Panc1 (cell line): ENCODE results near the gene WDR88. TPM values are rescaled to one million over a fixed set of nuclear protein-coding genes. Genes with fewer than 3 reads are reported as not detected.

Experiments used
- ATAC-seq: fragments of 200-7000 bp; cut with Tn5 transposase; 2 replicates; pipeline ENCODE4 v1.9.1; 2020; ENCODE audit warnings: mild to moderate bottlenecking, moderate library complexity
- BruUV-seq: library from RNA; stranded (reverse); fragments of 400-500 nt; replicated peaks from 2 replicates; lab custom pipeline; 2021; lab: Mats Ljungman, UMichigan
- CTCF ChIA-PET: fragments of 300-600 bp; sonication (Branson Sonifier 250); formaldehyde crosslinking; loops from one replicate; lab custom pipeline; 2022; ENCODE audit warnings: antibody characterized with exemption; lab: Charles Lee
- POLR2A ChIA-PET: fragments of 300-600 bp; sonication (Branson Sonifier 250); formaldehyde crosslinking; loops from one replicate; lab custom pipeline; 2022; ENCODE audit warnings: antibody characterized with exemption; lab: Charles Lee
- DNase-seq: peaks from one replicate; pipeline ENCODE4 v3.0.0-alpha.2; 2010; ENCODE audit warnings: low read depth, low spot score
- H3K27ac ChIP-seq: 2 replicates; pipeline ENCODE4 v1.5.1; 2011; ENCODE audit warnings: mild to moderate bottlenecking, low read length, inconsistent platforms
- H3K27me3 ChIP-seq: fragments of 200-500 bp; sonication (Bioruptor generic); 2 replicates; pipeline ENCODE4 v1.6.0; 2014; ENCODE audit warnings: low read length, inconsistent platforms; ENCODE audit not compliant: control insufficient read depth, insufficient read depth
- H3K36me3 ChIP-seq: fragments of 200-500 bp; sonication (Bioruptor generic); 2 replicates; pipeline ENCODE4 v1.5.1; 2014; ENCODE audit warnings: inconsistent platforms, mild to moderate bottlenecking, low read length, moderate library complexity; ENCODE audit not compliant: control insufficient read depth, insufficient read depth
- H3K4me1 ChIP-seq: 2 replicates; pipeline ENCODE4 v1.5.1; 2011; ENCODE audit warnings: inconsistent platforms, mild to moderate bottlenecking, low read length, moderate library complexity; ENCODE audit not compliant: control insufficient read depth, insufficient read depth
- H3K4me3 ChIP-seq, 2 experiments: 2 replicates each; pipeline ENCODE4 v1.5.1; 2011 to 2012; ENCODE audit warnings: low read depth in 2 of 2, low read length in 2 of 2, mild to moderate bottlenecking in 2 of 2, inconsistent platforms in 1 of 2, moderate library complexity in 1 of 2
- H3K9me3 ChIP-seq: fragments of 200-500 bp; sonication (Bioruptor generic); 2 replicates; pipeline ENCODE4 v1.5.1; 2014; ENCODE audit warnings: low read depth, mild to moderate bottlenecking, inconsistent platforms, low read length, moderate library complexity; ENCODE audit not compliant: control insufficient read depth, insufficient read depth
- CTCF ChIP-seq: fragments of 450-650 bp; IDR thresholded peaks from 2 replicates; pipeline ENCODE4 v1.5.1; 2017; ENCODE audit warnings: mild to moderate bottlenecking
- POLR2AphosphoS5 ChIP-seq: IDR thresholded peaks from 2 replicates; pipeline ENCODE4 v1.6.1; 2012; ENCODE audit warnings: mild to moderate bottlenecking, low read depth, low read length, moderate library complexity
- REST ChIP-seq, 2 experiments: IDR thresholded peaks; 2 replicates each; pipeline ENCODE4 v1.6.1; 2011 to 2012; ENCODE audit warnings: low read depth in 2 of 2, control low read depth in 1 of 2, low read length in 1 of 2, mild to moderate bottlenecking in 1 of 2, moderate library complexity in 1 of 2; ENCODE audit not compliant: insufficient read depth in 1 of 2
- SIN3A ChIP-seq: IDR thresholded peaks from 2 replicates; pipeline ENCODE4 v1.6.1; 2012; ENCODE audit warnings: low read depth, mild to moderate bottlenecking, low read length, moderate library complexity, borderline replicate concordance; ENCODE audit not compliant: insufficient read depth
- TCF7L2 ChIP-seq: IDR thresholded peaks from 2 replicates; pipeline ENCODE4 v1.6.1; 2011; ENCODE audit warnings: mild to moderate bottlenecking, low read depth, low read length, inconsistent platforms
- in situ Hi-C: cut with HindIII; loops from 2 replicates; pipeline ENCODE4 v1.10.0; 2016; ENCODE audit warnings: low sequenced_read_pairs, low pct_unique_long_range_greater_than_20kb
- intact Hi-C: fragments of 100-400 bp; cut with micrococcal nuclease; formaldehyde crosslinking; loops from one replicate; pipeline ENCODE4 v1.10.0; 2022; ENCODE audit not compliant: unreplicated experiment
- total RNA-seq: library from RNA; stranded (reverse); gene quantifications from one replicate; pipeline ENCODE4 v1.2.1, GENCODE V29; 2021; ENCODE audit not compliant: unreplicated experiment

The WDR88 gene
- total RNA-seq, 1 experiment from 2014 or later: 0.31 TPM

- no peaks in the 10 kb centered on the region for H3K36me3 ChIP-seq
- DNase-seq (no peak), ATAC-seq (no peak)
- no peak overlapping the region for H3K27ac ChIP-seq
- no peaks in the 10 kb centered on the region for H3K9me3 ChIP-seq
- H3K4me1 ChIP-seq: no peaks in the 10 kb centered on the region
- H3K4me3 ChIP-seq: no peak overlapping the region
- ChIA-PET CTCF (interaction anchor here (0.7 kb wide), 1 partner anchor 553 kb away, joined by 3 read pairs; no protein-coding TSS in a partner anchor), POLR2A (no interaction called here)
- intact Hi-C loops: no loop called here
- H3K27me3 ChIP-seq: no peaks in the 10 kb centered on the region
- in situ Hi-C loops: no loop called here
- no TSS peak for BruUV-seq
- no peak for TF ChIP-seq REST (IDR thresholded peaks at IDR 0.05; ENCODE audit: insufficient read depth in 1 of 2, low read depth in 2 of 2, low read length in 1 of 2)
- TF ChIP-seq CTCF: no peak
- TF ChIP-seq TCF7L2: no peak
- no peak for TF ChIP-seq POLR2AphosphoS5
- TF ChIP-seq SIN3A: no peak
Measured at GRCh38 chr19:33139165-33139564, 7.3 kb downstream of the WDR88 start.

GRCh38 chr19:33143897-33144405 is 12.0 kb downstream of the WDR88 start:
- no peaks in the 10 kb centered on the region for H3K4me1 ChIP-seq
- in situ Hi-C loops (no loop called here), intact Hi-C loops (loop anchor here (1.0 kb wide), 1 partner anchor 40 kb away; no protein-coding TSS in a partner anchor)
- DNase-seq: peak; percentile 50
- BruUV-seq: no TSS peak
- TF ChIP-seq CTCF: peak; percentile 99
- no peak for TF ChIP-seq TCF7L2
- H3K36me3 ChIP-seq: no peaks in the 10 kb centered on the region
- H3K9me3 ChIP-seq: no peaks in the 10 kb centered on the region
- POLR2A ChIA-PET: interaction anchor here (0.7 kb wide), 1 partner anchor 35 kb away, joined by 3 read pairs; no protein-coding TSS in a partner anchor
- H3K27ac ChIP-seq: peak overlapping the region; percentile 12
- H3K27me3 ChIP-seq: no peaks in the 10 kb centered on the region
- CTCF ChIA-PET: interaction anchor here (0.6 to 1.4 kb wide), 5 partner anchors 17 to 44 kb away, joined by 3 to 27 read pairs (median 3); no protein-coding TSS in a partner anchor
- peak overlapping the region; percentile 15 to 50; a peak in 3 of 4 replicates for H3K4me3 ChIP-seq
- peak; percentile 96 for ATAC-seq
